Right kidney (tissue), 1 donor: Measurements from ENCODE around the gene IFT74.

Experiments used
- DNase-seq: peaks from one replicate; pipeline ENCODE4 v3.0.0-alpha.2; 2016

The IFT74 gene

DNA sequence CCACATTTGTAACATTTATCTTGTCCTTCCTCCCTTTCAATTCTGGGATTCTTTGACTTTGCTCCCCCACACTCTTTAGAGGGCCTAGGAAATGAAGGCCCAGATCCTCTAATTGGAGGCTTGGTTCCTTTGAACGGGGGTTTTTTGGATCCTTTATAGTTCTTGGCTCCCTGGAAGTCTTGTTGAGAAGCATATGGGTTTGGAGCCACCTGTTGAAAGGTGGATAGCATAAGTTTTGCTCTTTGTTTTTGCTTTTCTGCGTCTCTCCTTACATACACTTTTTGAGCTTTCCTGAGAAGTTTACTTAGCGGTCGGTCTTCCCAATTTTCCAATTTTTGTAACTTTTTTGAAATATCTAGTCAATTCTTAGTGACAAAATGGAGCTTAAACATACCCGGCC is 17.8 kb downstream of the IFT74 start:
- DNase-seq: no peak

DNA sequence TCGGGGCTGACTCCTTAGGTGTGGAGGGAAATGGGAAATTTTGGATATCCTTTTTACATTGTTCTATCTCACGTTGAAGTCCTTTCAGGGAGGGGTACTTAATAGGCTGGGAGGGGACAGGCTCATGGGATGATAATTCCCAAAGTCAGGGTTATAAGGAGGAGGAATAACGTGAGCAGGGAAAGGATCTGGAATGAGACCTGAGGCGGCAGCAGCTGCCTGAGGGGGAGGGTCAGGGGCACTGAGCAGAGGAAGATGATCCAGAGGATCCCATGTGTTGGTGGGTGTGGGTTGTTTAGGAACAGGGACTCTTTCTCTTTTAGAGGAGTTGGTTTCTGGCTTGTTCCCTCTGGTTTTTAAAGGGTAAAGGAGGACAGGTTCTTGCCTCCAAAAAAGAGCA is 18.7 kb downstream of the IFT74 start:
- DNase-seq: no peak

DNA sequence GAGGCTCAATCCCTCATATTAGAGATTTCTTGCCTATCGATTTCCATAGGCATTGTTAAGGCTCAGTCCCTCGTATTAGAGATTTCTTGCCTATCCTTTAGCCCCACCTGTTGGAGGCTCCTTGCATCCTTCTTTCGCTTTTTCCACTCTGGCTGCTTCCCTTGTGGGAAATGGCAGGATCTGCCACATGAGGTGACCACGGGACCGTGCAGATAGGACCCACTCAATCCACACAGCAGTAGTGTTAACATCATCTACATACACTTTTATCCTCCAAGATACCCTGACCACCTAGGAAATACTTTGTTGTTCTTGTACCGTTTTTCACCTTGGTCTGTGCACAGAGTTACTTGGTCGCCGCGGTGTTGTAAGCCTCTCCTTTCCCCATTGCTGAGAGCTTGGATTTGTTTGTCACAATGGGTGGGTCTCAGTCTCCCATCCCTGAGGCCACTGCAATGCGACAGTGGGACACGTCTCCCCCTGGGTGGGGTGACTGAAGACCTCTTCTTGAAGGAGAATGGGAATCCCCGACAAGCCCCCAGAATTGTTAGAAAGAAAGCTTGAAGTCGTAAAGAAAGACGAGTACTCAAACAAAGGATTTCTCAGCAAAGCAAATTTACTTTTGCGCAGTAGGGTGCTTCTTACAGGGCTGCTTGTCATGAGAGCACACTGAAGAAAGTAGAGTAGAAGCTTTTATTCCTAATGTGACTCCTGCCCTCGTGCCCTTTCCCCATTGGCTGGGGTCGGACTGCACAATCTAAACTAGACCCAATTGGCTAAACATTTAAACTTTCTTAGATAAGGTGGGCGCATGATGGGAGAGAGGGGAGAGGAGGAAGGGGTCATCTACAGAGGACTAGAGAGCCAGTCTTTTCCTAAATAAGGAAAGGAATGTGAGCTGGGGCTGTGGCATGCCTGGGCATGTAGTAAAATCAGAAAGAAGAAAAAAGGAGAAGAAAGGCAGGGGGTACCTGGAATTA is 19.8 kb downstream of the IFT74 start:
- DNase-seq: no peak

DNA sequence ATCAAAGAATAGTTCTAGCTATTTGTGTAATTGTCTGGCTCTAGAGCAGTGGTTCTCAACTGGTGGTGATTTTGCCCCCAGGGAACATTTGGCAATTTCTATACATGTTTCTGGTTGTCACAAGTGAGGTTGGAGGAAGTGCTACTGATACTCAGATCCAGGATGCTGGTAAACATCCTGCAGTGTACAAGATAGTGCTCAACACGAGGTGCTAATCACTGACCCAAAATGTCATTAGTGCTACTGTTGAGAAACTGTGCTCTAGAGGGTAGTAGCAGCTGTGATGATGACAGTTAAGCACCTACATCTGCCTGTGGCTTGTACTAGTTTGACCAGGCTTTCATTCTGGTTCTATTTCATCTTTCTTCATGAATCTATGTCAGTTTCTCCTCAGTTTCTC is 27.1 kb downstream of the IFT74 start:
- DNase-seq: no peak

- DNase-seq: no peak
These were observed 39.6 kb downstream of the IFT74 start for GRCh38 chr9:26995810-26996209.

DNA sequence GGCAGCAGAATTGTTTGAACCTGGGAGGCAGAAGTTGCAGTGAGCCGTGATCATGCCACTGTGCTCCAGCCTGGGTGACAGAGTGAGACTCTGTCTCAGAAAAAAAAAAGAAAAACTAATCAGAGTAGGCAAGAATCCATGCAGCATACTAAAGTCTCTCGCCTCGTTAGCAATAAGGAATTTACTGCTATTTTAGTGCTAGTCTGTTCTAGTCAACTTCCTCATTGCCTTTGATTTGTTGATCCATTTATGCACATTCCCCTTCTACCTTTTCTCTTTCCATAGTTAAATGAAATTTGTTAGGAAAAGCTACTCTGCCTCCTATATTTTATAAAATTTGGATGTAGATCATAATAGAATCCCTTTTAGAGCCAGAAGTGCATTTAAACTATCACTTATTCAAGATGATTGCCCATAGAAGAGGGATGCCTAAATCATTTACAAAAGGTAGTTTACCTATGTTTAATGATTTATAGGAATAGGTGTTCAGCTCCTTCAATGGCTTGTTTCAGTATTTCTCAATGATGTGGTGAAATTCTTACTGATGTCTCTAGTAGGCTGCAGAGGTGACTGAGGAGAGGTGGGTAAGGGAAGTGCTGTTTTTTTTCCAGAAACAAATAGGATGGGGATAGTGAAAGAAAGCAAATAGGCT is 47.3 kb downstream of the IFT74 start:
- peak; percentile 19 for DNase-seq

- no peak for DNase-seq
These were observed 49.3 kb downstream of the IFT74 start, which contains the start of gene LRRC19 for GRCh38 chr9:27005491-27005890. Gene LRRC19, minus strand, starts transcription at chr9:27005672. Its CDS starts 5,978 bp downstream, at chr9:26999694.

DNA sequence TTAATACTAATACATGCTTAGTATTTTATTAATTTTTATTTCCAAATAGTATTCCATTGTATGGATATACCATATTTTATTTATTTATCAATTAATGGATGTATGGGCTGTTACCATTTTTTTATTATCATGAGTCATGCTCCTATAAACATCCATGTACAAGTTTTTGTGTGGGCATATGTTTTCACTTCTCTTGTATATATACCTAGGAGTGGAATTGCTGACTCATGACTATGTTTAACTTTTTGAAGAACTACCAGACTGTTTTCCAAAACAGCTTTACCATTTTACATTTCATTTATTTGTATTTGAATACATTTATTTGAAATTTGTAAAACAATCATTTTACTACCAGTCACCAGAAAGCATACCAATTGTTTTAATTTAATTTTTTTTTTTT is 63.4 kb downstream of the IFT74 start:
- no peak for DNase-seq

GRCh38 chr9:27022920-27023319 is 66.7 kb downstream of the IFT74 start:
- DNase-seq: no peak

DNA sequence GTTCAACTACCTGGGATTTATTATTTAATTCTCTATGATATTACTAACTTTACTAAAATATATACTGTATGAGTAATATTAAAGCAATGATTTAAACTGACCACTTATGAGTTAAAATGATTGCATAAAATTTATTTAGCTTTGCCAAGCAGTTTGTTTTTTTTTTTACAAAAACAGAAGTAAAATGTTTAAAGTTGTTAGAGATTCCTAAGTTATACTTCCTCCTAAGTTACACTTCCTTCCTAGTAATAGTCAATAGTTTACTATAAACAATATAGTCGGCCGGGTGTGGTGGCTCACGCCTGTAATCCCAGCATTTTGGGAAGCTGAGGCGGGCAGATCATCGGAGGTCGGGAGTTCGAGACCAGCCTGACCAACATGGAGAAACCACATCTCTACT is 73.0 kb downstream of the IFT74 start:
- no peak for DNase-seq

DNA sequence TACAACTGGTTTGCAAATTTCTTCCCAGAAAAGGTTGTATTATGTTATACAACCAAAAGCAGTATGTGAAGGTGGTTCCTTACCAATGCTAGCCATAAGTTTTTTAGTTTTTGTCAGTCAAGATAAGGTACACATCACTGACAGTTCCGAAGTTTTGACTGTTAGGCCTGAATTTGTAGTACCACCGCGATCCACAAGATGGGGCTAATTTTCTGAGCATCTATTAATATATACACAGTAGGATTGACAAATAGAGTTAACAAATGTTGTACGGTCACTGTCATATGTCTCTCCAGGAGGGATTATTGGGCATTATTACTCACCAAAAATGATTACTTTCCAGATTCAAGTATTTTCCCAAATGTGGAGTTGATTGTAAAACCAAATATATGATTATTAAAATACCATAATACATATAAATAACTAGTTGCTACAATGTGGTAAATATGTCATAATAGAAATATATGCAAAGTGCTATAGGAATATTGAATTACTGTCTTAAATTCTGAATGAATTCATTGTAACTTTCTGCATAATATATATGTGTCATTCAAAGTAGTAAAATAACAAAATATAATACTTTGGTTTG is 77.7 kb downstream of the IFT74 start:
- DNase-seq: no peak

DNA sequence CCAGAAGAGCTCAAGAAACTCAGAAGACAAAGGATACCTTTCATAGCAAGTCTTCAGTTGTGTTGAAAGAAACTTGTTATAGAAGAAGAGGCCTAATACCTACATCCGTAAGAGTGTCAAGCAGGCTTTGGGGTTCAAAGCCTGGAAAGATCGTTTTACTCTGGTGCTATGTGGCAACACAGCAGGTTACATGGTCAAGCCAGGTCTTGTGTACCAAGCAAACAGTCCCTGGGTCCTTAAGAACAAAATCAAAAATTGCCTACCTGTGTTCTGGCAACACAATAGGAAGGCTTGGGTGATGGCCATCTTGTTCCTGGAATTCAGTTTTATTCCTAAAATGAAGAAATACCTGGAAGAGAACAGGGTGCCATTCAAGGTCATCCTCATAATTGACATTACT is 81.3 kb downstream of the IFT74 start:
- no peak for DNase-seq

DNA sequence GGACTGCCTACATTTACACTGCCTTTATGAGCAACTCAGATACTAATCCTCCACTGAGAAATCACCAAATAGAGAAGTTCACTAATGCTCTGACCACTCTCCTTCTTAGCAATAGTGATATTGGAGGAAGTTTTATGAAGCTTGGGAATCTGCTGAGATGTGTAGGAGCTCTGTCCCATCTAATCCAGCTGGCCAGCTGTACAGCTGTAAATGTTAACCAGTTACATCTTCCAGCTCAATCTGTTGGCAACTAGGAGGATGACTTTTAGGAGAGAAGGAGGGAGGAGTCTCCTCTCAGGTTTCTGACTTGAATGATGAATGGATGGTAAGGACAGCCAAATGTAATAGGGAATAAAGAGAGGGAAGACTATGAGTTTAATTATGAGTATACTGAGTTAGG is 85.5 kb downstream of the IFT74 start:
- DNase-seq: no peak

DNA sequence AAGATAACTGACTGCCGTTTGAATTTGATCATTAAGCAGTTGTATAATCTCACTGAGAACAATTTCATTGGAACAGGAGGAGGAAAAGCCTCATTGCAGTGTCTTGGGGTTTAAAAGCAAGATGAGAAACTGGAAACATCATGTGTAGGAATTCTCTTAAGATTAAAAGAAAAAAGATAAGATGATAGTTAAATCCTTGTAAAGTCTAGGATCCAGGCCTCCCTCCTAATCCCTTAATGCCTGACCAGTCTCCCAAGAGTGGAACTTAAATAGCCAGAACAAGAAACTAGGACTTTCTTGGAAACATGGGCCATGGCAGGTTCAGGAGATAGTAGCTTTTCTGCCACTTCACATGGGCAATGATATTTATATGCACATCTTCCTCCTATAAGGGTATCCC is 86.3 kb downstream of the IFT74 start:
- DNase-seq: no peak

DNA sequence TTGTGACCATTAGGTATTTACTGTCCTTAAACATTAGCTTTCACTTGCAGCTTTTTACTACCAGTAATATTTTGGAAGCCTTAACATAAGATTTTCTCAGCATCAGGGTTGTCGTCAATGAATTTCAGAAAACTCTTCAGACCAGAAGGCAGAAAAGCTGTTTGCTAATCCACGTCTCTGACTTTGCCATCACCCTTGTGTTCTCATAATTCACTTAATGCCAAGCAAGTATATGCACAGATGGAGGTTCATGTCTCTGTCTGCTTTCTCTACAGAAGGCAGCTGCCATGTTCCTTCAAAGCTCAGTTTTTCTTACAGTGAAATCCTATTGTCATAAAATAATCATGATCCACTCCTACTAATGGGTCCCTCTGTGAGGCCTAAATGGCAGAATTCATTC is 87.0 kb downstream of the IFT74 start:
- no peak for DNase-seq

DNA sequence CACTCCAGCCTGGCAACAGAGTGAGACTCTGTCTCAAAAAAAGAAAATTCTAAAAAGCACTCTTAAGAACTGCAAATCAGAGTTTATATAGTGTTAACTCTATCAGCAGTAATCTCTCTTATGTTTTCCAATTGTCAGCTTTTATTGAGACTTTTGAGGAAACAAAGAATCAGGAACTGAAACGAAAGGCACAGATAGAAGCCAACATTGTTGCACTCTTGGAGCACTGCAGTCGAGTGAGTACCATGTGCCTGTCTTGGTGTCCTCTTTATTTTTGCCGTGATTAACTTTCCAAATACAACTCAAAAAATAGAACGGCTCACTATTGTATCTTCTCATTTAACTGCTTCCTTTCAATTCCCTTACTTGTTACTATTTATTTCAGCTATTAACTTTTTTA is 90.9 kb downstream of the IFT74 start:
- no peak for DNase-seq

DNA sequence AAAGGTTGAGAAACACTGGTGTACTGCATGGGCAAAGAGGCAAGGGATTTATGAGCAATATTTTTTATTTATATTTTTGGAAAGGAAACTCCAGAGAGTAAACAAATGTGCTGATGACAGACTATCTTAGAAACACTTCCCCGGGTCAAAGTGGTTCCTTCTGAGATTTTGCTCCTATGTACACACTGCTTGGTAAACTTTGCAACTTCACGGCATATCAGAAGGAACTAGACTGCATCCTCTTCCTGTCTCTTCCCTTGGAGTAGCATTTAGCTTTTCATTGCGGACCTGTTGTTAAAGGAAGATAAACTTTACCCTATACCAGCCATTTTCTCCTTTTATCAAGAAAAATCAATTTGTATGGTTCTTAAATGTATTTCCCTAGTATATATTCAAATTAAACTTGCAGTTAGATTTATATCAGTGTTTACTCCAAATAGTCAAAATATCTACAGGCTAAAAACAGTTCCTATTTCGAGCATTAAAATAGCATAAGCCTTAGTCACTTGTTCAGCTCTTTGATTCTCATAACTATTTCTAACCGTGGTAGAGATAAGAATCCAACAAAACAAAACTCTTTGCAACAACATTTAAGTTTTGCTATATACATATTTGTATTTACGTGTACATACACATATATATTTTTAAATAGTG is 97.3 kb downstream of the IFT74 start:
- no peak for DNase-seq

DNA sequence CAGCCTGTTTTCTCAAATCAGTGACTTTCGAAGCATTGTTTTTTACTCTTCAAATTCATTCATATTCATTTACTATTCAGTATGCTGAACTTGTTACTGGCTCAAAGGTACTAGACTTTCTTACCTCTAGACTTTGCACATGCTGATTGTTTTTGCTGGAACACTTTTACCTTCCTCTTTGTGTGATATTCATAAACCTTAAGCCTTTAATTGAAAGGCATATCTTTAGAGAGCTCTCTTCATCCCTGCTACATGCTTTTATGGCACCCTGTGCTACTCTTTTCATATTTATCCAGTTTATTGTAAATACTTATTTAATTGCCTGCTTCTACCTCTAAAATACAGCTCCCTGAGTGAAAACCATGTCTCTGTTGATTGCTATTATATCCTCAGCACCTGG is 97.9 kb downstream of the IFT74 start:
- no peak for DNase-seq

DNA sequence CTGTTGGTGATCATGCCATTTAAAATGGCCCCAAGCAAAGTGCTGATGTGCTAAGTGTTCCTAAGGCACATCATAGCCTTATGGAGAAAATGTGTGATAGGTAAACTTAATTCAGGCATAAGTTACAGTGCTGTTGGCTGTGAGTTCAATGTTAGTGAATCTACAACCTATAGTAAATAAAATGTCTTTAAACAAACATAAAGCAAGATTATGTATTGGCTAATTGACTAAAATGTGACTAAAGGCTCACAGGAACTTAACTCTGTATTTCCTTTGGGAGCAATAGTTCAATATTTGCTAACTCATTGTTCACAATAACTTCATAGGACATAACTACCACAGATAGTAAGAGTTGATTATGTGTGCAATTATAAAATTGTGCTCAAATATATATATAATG is 98.6 kb downstream of the IFT74 start:
- no peak for DNase-seq

DNA sequence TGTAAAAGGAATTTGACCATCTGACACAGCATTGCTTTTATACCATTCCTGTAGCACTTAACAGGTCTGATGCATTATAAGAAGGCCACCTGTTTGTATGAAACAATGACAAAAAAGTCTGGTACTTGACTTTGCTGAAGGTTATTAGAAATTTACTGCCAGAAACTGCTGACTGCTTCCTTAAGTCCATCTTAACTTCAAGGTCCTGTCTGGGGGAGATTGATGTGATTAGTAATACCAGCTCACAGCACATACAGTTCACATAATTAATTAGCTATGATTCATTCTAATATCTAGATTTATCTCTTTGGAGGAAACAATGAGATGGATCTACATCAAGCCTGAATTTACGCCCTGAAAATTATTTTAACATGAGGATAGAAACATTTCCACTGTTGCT is 103.2 kb downstream of the IFT74 start:
- DNase-seq: no peak

- no peak for DNase-seq
These were observed 103.7 kb downstream of the IFT74 start for GRCh38 chr9:27059907-27060306.

- DNase-seq: no peak
These were observed 109.1 kb downstream of the IFT74 start for GRCh38 chr9:27065288-27065687.
